Body of pancreas (tissue), 4 donors: ENCODE results near the gene COX6A2. TPM values are rescaled to one million over a fixed set of nuclear protein-coding genes. Genes with fewer than 3 reads are reported as not detected.

Experiments
- ATAC-seq: fragments of 150-250 bp; one replicate; pipeline ENCODE4 v1.9.1; 2016
- DNase-seq, 4 donors: peaks; one replicate each; pipeline ENCODE4 v3.0.0-alpha.2; 2019
- H3K27ac ChIP-seq, 4 donors: fragments of 200-600 bp; sonication (generic); 1 replicate in 3 of 4; 2 replicates in 1 of 4; pipeline versions ENCODE4 v1.5.1 to v1.6.1; 2016 to 2019; ENCODE audit warnings: mild to moderate bottlenecking in 1 of 4, mixed read lengths in 1 of 4, moderate library complexity in 1 of 4
- H3K27me3 ChIP-seq, 2 donors: fragments of 200-600 bp; sonication (generic); one replicate each; pipeline ENCODE4 v1.6.0; 2016; ENCODE audit warnings: mild to moderate bottlenecking in 1 of 2
- H3K36me3 ChIP-seq, 2 donors: fragments of 200-600 bp; sonication (generic); replicated peaks in 1 of 2; 2 replicates each; pipeline ENCODE4 v1.5.1; 2016; ENCODE audit warnings: low read depth in 2 of 2; ENCODE audit not compliant: insufficient read depth in 1 of 2
- H3K4me1 ChIP-seq: fragments of 200-600 bp; sonication (generic); one replicate; pipeline ENCODE4 v1.6.0; 2016
- H3K4me3 ChIP-seq, 2 donors: fragments of 200-600 bp; sonication (generic); 1 replicate in 1 of 2; 2 replicates in 1 of 2; pipeline ENCODE4 v1.5.1; 2016 to 2019
- H3K9me3 ChIP-seq, 3 donors: fragments of 200-600 bp; sonication (generic); 1 replicate in 2 of 3; 2 replicates in 1 of 3; pipeline ENCODE4 v1.5.1; 2016
- CTCF ChIP-seq, 7 experiments: fragments of 450-650 bp in 4 of 7; fragments of 200-600 bp in 3 of 7; sonication (generic) in 3 of 7; IDR thresholded peaks; one replicate each; pipeline ENCODE4 v1.5.1; 2016 to 2019; ENCODE audit warnings: antibody characterized with exemption in 7 of 7
- POLR2A ChIP-seq, 3 donors: fragments of 450-650 bp; IDR thresholded peaks; one replicate each; pipeline ENCODE4 v1.6.1; 2016; ENCODE audit warnings: antibody characterized with exemption in 3 of 3, mild to moderate bottlenecking in 2 of 3
- WGBS, 2 donors: methylation state at CpG; one replicate each; pipeline ENCODE4 v1.1.5; 2017; 5-methylcytosine and 5-hydroxymethylcytosine counted together
- intact Hi-C: fragments of 100-400 bp; cut with DNase I; formaldehyde crosslinking; loops from one replicate; pipeline ENCODE4 v1.15.1; 2023
- total RNA-seq, 2 donors: library from RNA; depleted of rRNA; stranded (reverse); fragments of >200 nt; gene quantifications; one replicate each; pipeline ENCODE4 v1.1.0, GENCODE V29; 2016

COX6A2 gene
- total RNA-seq, 2 donors from 2014 or later, result not detected

GRCh38 chr16:31471875-31472708, 43.9 kb upstream of the COX6A2 start, which contains the start of gene TGFB1I1:
Gene TGFB1I1 (plus strand): TSS chr16:31472152. CDS start chr16:31472189, 37 bp downstream.
- H3K4me1 ChIP-seq, result peaks cover 25% of the 10 kb centered on the region
- intact Hi-C loops, result no loop called here

GRCh38 chr16:31471241-31471874, 43.2 kb upstream of the COX6A2 start:
- no peak for DNase-seq
- intact Hi-C loops, result no loop called here
- WGBS, 2 donors, result 51 to 60% methylated on average over 7 to 15 of the region's 15 CpGs
- Histone ChIP-seq H3K4me3 (no peak overlapping the region), H3K9me3 (no peaks in the 10 kb centered on the region), H3K27ac (peak overlapping the region in 3 of 4 donors; percentile 24 to 65 (median 61)), H3K27me3 (no peaks in the 10 kb centered on the region), H3K4me1 (peaks cover 21% of the 10 kb centered on the region), H3K36me3 (no peaks in the 10 kb centered on the region)
- ATAC-seq, result no peak
- TF ChIP-seq CTCF (IDR thresholded peaks at IDR 0.05) (no peak), POLR2A (IDR thresholded peaks at IDR 0.05) (no peak)

More at GRCh38 chr16:31471875-31472708, 43.9 kb upstream of the COX6A2 start, which contains the start of gene TGFB1I1:
- ATAC-seq (no peak), DNase-seq (peak in 1 of 4 donors; percentile 45)
- H3K9me3 ChIP-seq, result no peaks in the 10 kb centered on the region
- H3K27ac ChIP-seq, result peak within 1 kb of the TSS in 3 of 4 donors; percentile 24 to 65 (median 61)
- H3K4me3 ChIP-seq, result no peak within 1 kb of the TSS
- no peaks in the 10 kb centered on the region for H3K27me3 ChIP-seq
- WGBS, 2 donors, result 2 to 3% methylated on average over 40 to 41 of the region's 63 CpGs
- no peaks in the 10 kb centered on the region for H3K36me3 ChIP-seq
- TF ChIP-seq POLR2A (IDR thresholded peaks at IDR 0.05) (no peak), CTCF (IDR thresholded peaks at IDR 0.05) (no peak)

DNA sequence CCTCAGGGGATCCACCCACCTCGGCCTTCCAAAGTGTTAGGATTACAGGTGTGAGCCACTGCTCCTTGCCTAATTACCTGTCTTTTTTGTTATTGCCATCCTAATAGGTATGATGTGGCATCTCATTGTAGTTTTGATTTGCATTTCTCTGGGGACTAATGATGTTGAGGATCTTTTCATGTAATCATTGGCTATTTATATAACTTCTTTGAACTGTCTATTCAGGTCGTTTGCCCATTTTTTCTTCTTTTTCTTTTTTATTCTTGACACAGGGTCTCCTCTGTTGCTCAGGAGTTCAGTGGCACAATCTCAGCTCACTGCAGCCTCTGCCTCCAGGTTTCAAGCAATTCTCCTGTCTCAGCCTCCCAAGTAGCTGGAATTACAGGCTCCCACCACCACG, 42.5 kb upstream of the COX6A2 start:
- no peak for TF ChIP-seq CTCF (IDR thresholded peaks at IDR 0.05)
- no peak for TF ChIP-seq POLR2A (IDR thresholded peaks at IDR 0.05)
- peaks cover 0 to 2% of the 10 kb centered on the region in 2 donors for H3K36me3 ChIP-seq
- no peak overlapping the region for H3K27ac ChIP-seq
- ATAC-seq (no peak), DNase-seq (no peak)
- peaks cover 13% of the 10 kb centered on the region for H3K4me1 ChIP-seq
- no peaks in the 10 kb centered on the region for H3K9me3 ChIP-seq
- intact Hi-C loops, result no loop called here
- no peak overlapping the region for H3K4me3 ChIP-seq
- WGBS, 2 donors, result 68 to 80% methylated on average over 3 of the region's 3 CpGs
- no peaks in the 10 kb centered on the region for H3K27me3 ChIP-seq

GRCh38 chr16:31467858-31468257, 39.7 kb upstream of the COX6A2 start:
- H3K4me1 ChIP-seq, result peaks cover 12% of the 10 kb centered on the region
- H3K27ac ChIP-seq, result no peak overlapping the region
- TF ChIP-seq POLR2A (IDR thresholded peaks at IDR 0.05) (no peak), CTCF (IDR thresholded peaks at IDR 0.05) (no peak)
- H3K36me3 ChIP-seq, result peaks cover 0 to 8% of the 10 kb centered on the region in 2 donors
- ATAC-seq (no peak), DNase-seq (no peak)
- H3K27me3 ChIP-seq, result no peaks in the 10 kb centered on the region
- intact Hi-C loops, result no loop called here
- H3K9me3 ChIP-seq, result no peaks in the 10 kb centered on the region
- 81 to 97% methylated on average over 5 of the region's 5 CpGs for WGBS, 2 donors
- H3K4me3 ChIP-seq, result no peak overlapping the region
